Measurements from ENCODE around the gene USP46. TPM values are rescaled to one million over a fixed set of nuclear protein-coding genes. Genes with fewer than 3 reads are reported as not detected.

USP46 gene
- total RNA-seq, 1 donor from 2014 or later = 7.5 TPM

- intact Hi-C loops (cut with DNase I) = no loop called here
- H3K27me3 ChIP-seq = no peaks in the 10 kb centered on the region
These were observed 46.8 kb downstream of the USP46 start for GRCh38 chr4:52612341-52612740.

GRCh38 chr4:52611030-52611555 is 48.0 kb downstream of the USP46 start:
- no peaks in the 10 kb centered on the region for H3K9me3 ChIP-seq
- no peaks in the 10 kb centered on the region for H3K27me3 ChIP-seq
- H3K27ac ChIP-seq = no peak overlapping the region
- no peak overlapping the region for H3K4me3 ChIP-seq
- H3K4me1 ChIP-seq = no peaks in the 10 kb centered on the region
- no peak for DNase-seq (ENCODE audit: low spot score in 2 of 2)
- no peak for TF ChIP-seq CTCF (IDR thresholded peaks at IDR 0.05)
- H3K36me3 ChIP-seq = peaks cover 4 to 15% of the 10 kb centered on the region in 2 donors
- intact Hi-C loops (cut with DNase I) = no loop called here

More at GRCh38 chr4:52612341-52612740, 46.8 kb downstream of the USP46 start:
- peaks cover 4 to 15% of the 10 kb centered on the region in 2 donors for H3K36me3 ChIP-seq
- H3K9me3 ChIP-seq = no peaks in the 10 kb centered on the region
- H3K27ac ChIP-seq = no peak overlapping the region
- no peaks in the 10 kb centered on the region for H3K4me1 ChIP-seq
- DNase-seq (ENCODE audit: low spot score in 2 of 2) = no peak
- H3K4me3 ChIP-seq = no peak overlapping the region
- no peak for TF ChIP-seq CTCF (IDR thresholded peaks at IDR 0.05)

GRCh38 chr4:52606726-52607125 is 52.4 kb downstream of the USP46 start:
- intact Hi-C loops (cut with DNase I) = no loop called here
- H3K36me3 ChIP-seq = peaks cover 4 to 29% of the 10 kb centered on the region in 2 donors
- H3K27me3 ChIP-seq = no peaks in the 10 kb centered on the region
- no peaks in the 10 kb centered on the region for H3K9me3 ChIP-seq
- no peak for DNase-seq (ENCODE audit: low spot score in 2 of 2)
- TF ChIP-seq CTCF (IDR thresholded peaks at IDR 0.05) = no peak
- H3K4me3 ChIP-seq = no peak overlapping the region
- no peak overlapping the region for H3K27ac ChIP-seq
- H3K4me1 ChIP-seq = peaks cover 0 to 3% of the 10 kb centered on the region in 2 donors

GRCh38 chr4:52606040-52606439 is 53.1 kb downstream of the USP46 start:
- Histone ChIP-seq H3K4me1 (peaks cover 0 to 6% of the 10 kb centered on the region in 2 donors), H3K9me3 (no peaks in the 10 kb centered on the region), H3K36me3 (peaks cover 4 to 31% of the 10 kb centered on the region in 2 donors), H3K27ac (no peak overlapping the region), H3K4me3 (no peak overlapping the region), H3K27me3 (no peaks in the 10 kb centered on the region)
- DNase-seq (ENCODE audit: low spot score in 2 of 2) = no peak
- intact Hi-C loops (cut with DNase I) = no loop called here
- no peak for TF ChIP-seq CTCF (IDR thresholded peaks at IDR 0.05)

GRCh38 chr4:52604215-52604614 is 54.9 kb downstream of the USP46 start:
- H3K4me3 ChIP-seq = no peak overlapping the region
- H3K4me1 ChIP-seq = peaks cover 0 to 12% of the 10 kb centered on the region in 2 donors
- TF ChIP-seq CTCF (IDR thresholded peaks at IDR 0.05) = no peak
- H3K27ac ChIP-seq = no peak overlapping the region
- H3K36me3 ChIP-seq = peaks cover under 1 to 21% of the 10 kb centered on the region in 2 donors
- no peak for DNase-seq (ENCODE audit: low spot score in 2 of 2)
- H3K27me3 ChIP-seq = no peaks in the 10 kb centered on the region
- intact Hi-C loops (cut with DNase I) = no loop called here
- no peaks in the 10 kb centered on the region for H3K9me3 ChIP-seq

- no peak for TF ChIP-seq CTCF (IDR thresholded peaks at IDR 0.05)
- Histone ChIP-seq H3K27me3 (no peaks in the 10 kb centered on the region), H3K4me3 (no peak overlapping the region), H3K27ac (peak overlapping the region; percentile 42 to 44), H3K4me1 (peaks cover 0 to 22% of the 10 kb centered on the region in 2 donors), H3K9me3 (no peaks in the 10 kb centered on the region), H3K36me3 (peaks cover 0 to 28% of the 10 kb centered on the region in 2 donors)
- no peak for DNase-seq (ENCODE audit: low spot score in 2 of 2)
- intact Hi-C loops (cut with DNase I) = no loop called here
These were observed 58.8 kb downstream of the USP46 start for GRCh38 chr4:52600275-52600674.
